HCT116 (cell line): ENCODE data around the gene ACOT7. TPM values are rescaled to one million over a fixed set of nuclear protein-coding genes. Genes with fewer than 3 reads are reported as not detected.

Experiments used
- ATAC-seq: fragments of 200-7000 bp; cut with Tn5 transposase; 2 replicates; pipeline ENCODE4 v1.9.1; 2020; ENCODE audit warnings: mild to moderate bottlenecking, moderate library complexity
- BruUV-seq: library from RNA; stranded (reverse); fragments of 400-500 nt; replicated peaks from 2 replicates; lab custom pipeline; 2021; lab: Mats Ljungman, UMichigan
- CTCF ChIA-PET: fragments of 300-600 bp; sonication (Branson Sonifier 250); formaldehyde crosslinking; loops from one replicate; lab custom pipeline; 2021; ENCODE audit warnings: antibody characterized with exemption; lab: Charles Lee
- POLR2A ChIA-PET: fragments of 300-600, 350-600 bp; sonication (Branson Sonifier 250); formaldehyde crosslinking; loops from one replicate; lab custom pipeline; 2021; ENCODE audit warnings: antibody characterized with exemption; lab: Charles Lee
- RAD21 ChIA-PET, 2 experiments: fragments of 300-600 bp; sonication (Branson Sonifier 250); formaldehyde crosslinking; loops; one replicate each; lab custom pipeline; 2023; ENCODE audit warnings: low total read pairs in 2 of 2; ENCODE audit not compliant: uncharacterized antibody in 2 of 2, unreplicated experiment in 2 of 2, low non-redundant PET in 1 of 2; lab: Charles Lee
- DNase-seq: peaks from one replicate; pipeline ENCODE4 v3.0.0-alpha.2; 2010; ENCODE audit warnings: low read depth, low spot score
- H2AFZ ChIP-seq: fragments of 200-600 bp; shearing (Covaris generic), sonication (generic); 2 replicates; pipeline ENCODE4 v1.6.1; 2017; ENCODE audit warnings: low read depth, mixed run types, mixed read lengths, antibody characterized with exemption, low read length; ENCODE audit not compliant: poor library complexity, severe bottlenecking
- H3K27ac ChIP-seq: 2 replicates; pipeline ENCODE4 v1.5.1; 2012; ENCODE audit warnings: low read depth, low read length
- H3K27me3 ChIP-seq: fragments of 200-600 bp; sonication (generic); 2 replicates; pipeline ENCODE4 v1.6.1; 2016; ENCODE audit warnings: mixed run types, low read length, mixed read lengths; ENCODE audit not compliant: insufficient read depth
- H3K36me3 ChIP-seq, 2 experiments: fragments of 200-500 bp in 1 of 2; fragments of 200-600 bp in 1 of 2; sonication (Bioruptor generic) in 1 of 2; sonication (generic) in 1 of 2; 2 replicates each; pipeline versions ENCODE4 v1.5.1 to v1.6.1; 2014 to 2016; ENCODE audit warnings: low read length in 2 of 2, inconsistent platforms in 1 of 2, mixed read lengths in 1 of 2, mixed run types in 1 of 2; ENCODE audit not compliant: insufficient read depth in 2 of 2, control insufficient read depth in 1 of 2
- H3K4me1 ChIP-seq, 2 experiments: fragments of 200-600 bp in 1 of 2; sonication (generic) in 1 of 2; 2 replicates each; pipeline versions ENCODE4 v1.5.1 to v1.6.1; 2012 to 2017; ENCODE audit warnings: low read length in 2 of 2, inconsistent platforms in 1 of 2, mild to moderate bottlenecking in 1 of 2, mixed read lengths in 1 of 2, mixed run types in 1 of 2, moderate library complexity in 1 of 2; ENCODE audit not compliant: insufficient read depth in 2 of 2, control insufficient read depth in 1 of 2
- H3K4me2 ChIP-seq: fragments of 200-600 bp; sonication (generic); 2 replicates; pipeline ENCODE4 v1.6.1; 2017; ENCODE audit warnings: mixed run types, low read length, mixed read lengths
- H3K4me3 ChIP-seq, 2 experiments: fragments of 200-600 bp in 1 of 2; sonication (generic) in 1 of 2; replicated peaks in 1 of 2; 2 replicates each; pipeline ENCODE4 v1.5.1; 2011 to 2016; ENCODE audit warnings: low read length in 2 of 2, control low read depth in 1 of 2, low read depth in 1 of 2, mild to moderate bottlenecking in 1 of 2, mixed read lengths in 1 of 2, mixed run types in 1 of 2
- H3K79me2 ChIP-seq: fragments of 200-600 bp; sonication (generic); 2 replicates; pipeline ENCODE4 v1.6.1; 2017; ENCODE audit warnings: mild to moderate bottlenecking, mixed run types, low read length, moderate library complexity, mixed read lengths; ENCODE audit not compliant: insufficient read depth
- H3K9ac ChIP-seq: fragments of 200-600 bp; sonication (generic); 2 replicates; pipeline ENCODE4 v1.6.1; 2016; ENCODE audit warnings: low read length, mixed read lengths
- H3K9me2 ChIP-seq: fragments of 200-600 bp; sonication (generic), shearing (Covaris generic); 2 replicates; pipeline ENCODE4 v1.6.1; 2017; ENCODE audit warnings: mixed run types, mild to moderate bottlenecking, moderate library complexity; ENCODE audit not compliant: insufficient read depth
- H3K9me3 ChIP-seq, 2 experiments: fragments of 200-500 bp in 1 of 2; fragments of 200-600 bp in 1 of 2; sonication (Bioruptor generic) in 1 of 2; sonication (generic) in 1 of 2; 2 replicates each; pipeline ENCODE4 v1.6.1; 2014 to 2017; ENCODE audit warnings: low read length in 2 of 2, mixed read lengths in 2 of 2, inconsistent platforms in 1 of 2, low read depth in 1 of 2, mild to moderate bottlenecking in 1 of 2, mixed run types in 1 of 2, moderate library complexity in 1 of 2; ENCODE audit not compliant: control insufficient read depth in 1 of 2, insufficient read depth in 1 of 2
- H4K20me1 ChIP-seq: fragments of 200-600 bp; sonication (generic), shearing (Covaris generic); 2 replicates; pipeline ENCODE4 v1.6.1; 2017; ENCODE audit warnings: mixed run types, mild to moderate bottlenecking, moderate library complexity; ENCODE audit not compliant: insufficient read depth
- ATF3 ChIP-seq: IDR thresholded peaks from 2 replicates; pipeline ENCODE4 v1.6.1; 2012
- CEBPB ChIP-seq: IDR thresholded peaks from 2 replicates; pipeline ENCODE4 v1.6.1; 2012; ENCODE audit warnings: low read depth
- ELF1 ChIP-seq: IDR thresholded peaks from 2 replicates; pipeline ENCODE4 v1.6.1; 2012; ENCODE audit warnings: low read depth, borderline replicate concordance
- EZH2 ChIP-seq: fragments of 200-600 bp; sonication (generic); IDR thresholded peaks from 2 replicates; pipeline ENCODE4 v1.6.1; 2017; ENCODE audit warnings: antibody characterized with exemption, mixed run types
- EZH2phosphoT487 ChIP-seq: fragments of 200-600 bp; IDR thresholded peaks from 2 replicates; pipeline ENCODE4 v1.6.1; 2018; ENCODE audit warnings: antibody characterized with exemption, borderline replicate concordance
- JUND ChIP-seq: IDR thresholded peaks from 2 replicates; pipeline ENCODE4 v1.6.1; 2012
- MAX ChIP-seq: IDR thresholded peaks from 2 replicates; pipeline ENCODE4 v1.6.1; 2012
- POLR2A ChIP-seq: IDR thresholded peaks from 2 replicates; pipeline ENCODE4 v1.7.0; 2011; ENCODE audit warnings: borderline replicate concordance; ENCODE audit not compliant: insufficient read depth, insufficient read length; ENCODE audit errors: extremely low read depth
- POLR2AphosphoS5 ChIP-seq: IDR thresholded peaks from 2 replicates; pipeline ENCODE4 v1.6.1; 2011; ENCODE audit warnings: mild to moderate bottlenecking, low read depth, low read length, moderate library complexity
- RAD21 ChIP-seq: IDR thresholded peaks from 2 replicates; pipeline ENCODE4 v1.6.1; 2012; ENCODE audit warnings: low read depth, mild to moderate bottlenecking
- REST ChIP-seq: IDR thresholded peaks from 2 replicates; pipeline ENCODE4 v1.6.1; 2012; ENCODE audit warnings: low read depth
- SIN3A ChIP-seq: IDR thresholded peaks from 2 replicates; pipeline ENCODE4 v1.6.1; 2012; ENCODE audit warnings: low read depth
- SP1 ChIP-seq: IDR thresholded peaks from 2 replicates; pipeline ENCODE4 v1.6.1; 2012; ENCODE audit warnings: low read depth
- TCF7L2 ChIP-seq: IDR thresholded peaks from 2 replicates; pipeline ENCODE4 v1.7.0; 2011; ENCODE audit warnings: borderline replicate concordance, inconsistent platforms; ENCODE audit not compliant: insufficient read depth, insufficient read length; ENCODE audit errors: extremely low read depth
- YY1 ChIP-seq: IDR thresholded peaks from 2 replicates; pipeline ENCODE4 v1.6.1; 2011; ENCODE audit warnings: low read length, low read depth, moderate library complexity, mild to moderate bottlenecking; ENCODE audit not compliant: insufficient replicate concordance; ENCODE audit errors: extremely low read depth
- ZBTB33 ChIP-seq: IDR thresholded peaks from 2 replicates; pipeline ENCODE4 v1.6.1; 2011; ENCODE audit warnings: mild to moderate bottlenecking, low read length, moderate library complexity; ENCODE audit not compliant: insufficient replicate concordance; ENCODE audit errors: extremely low read depth
- ZFX ChIP-seq: fragments of 450-650 bp; IDR thresholded peaks from 2 replicates; pipeline ENCODE4 v1.6.1; 2017
- ZNF274 ChIP-seq: fragments of 200-500 bp; sonication (Bioruptor generic); IDR thresholded peaks from 2 replicates; pipeline ENCODE4 v1.6.1; 2014; ENCODE audit warnings: mild to moderate bottlenecking, low read depth, low read length, inconsistent platforms
- intact Hi-C: fragments of 100-400 bp; cut with micrococcal nuclease; formaldehyde crosslinking; loops from 2 replicates; pipeline ENCODE4 v1.10.0; 2022
- total RNA-seq: library from RNA; stranded (reverse); gene quantifications from one replicate; pipeline ENCODE4 v1.2.1, GENCODE V29; 2021; ENCODE audit not compliant: unreplicated experiment
- TF ChIP-seq, protein P1 (sequence below), 3 experiments: fragments of 200-600 bp in 1 of 3; sonication (generic) in 1 of 3; IDR thresholded peaks in 2 of 3; conservative IDR thresholded peaks in 1 of 3; 2 replicates each; pipeline ENCODE4 v1.5.1; 2012 to 2017; ENCODE audit warnings: low read depth in 2 of 3, low read length in 2 of 3, antibody characterized with exemption in 1 of 3, borderline replicate concordance in 1 of 3, control low read depth in 1 of 3, mild to moderate bottlenecking in 1 of 3, mixed read lengths in 1 of 3, mixed run types in 1 of 3, moderate library complexity in 1 of 3; ENCODE audit not compliant: insufficient read depth in 1 of 3

Gene ACOT7
- total RNA-seq, 1 experiment from 2014 or later, result 162 TPM

DNA sequence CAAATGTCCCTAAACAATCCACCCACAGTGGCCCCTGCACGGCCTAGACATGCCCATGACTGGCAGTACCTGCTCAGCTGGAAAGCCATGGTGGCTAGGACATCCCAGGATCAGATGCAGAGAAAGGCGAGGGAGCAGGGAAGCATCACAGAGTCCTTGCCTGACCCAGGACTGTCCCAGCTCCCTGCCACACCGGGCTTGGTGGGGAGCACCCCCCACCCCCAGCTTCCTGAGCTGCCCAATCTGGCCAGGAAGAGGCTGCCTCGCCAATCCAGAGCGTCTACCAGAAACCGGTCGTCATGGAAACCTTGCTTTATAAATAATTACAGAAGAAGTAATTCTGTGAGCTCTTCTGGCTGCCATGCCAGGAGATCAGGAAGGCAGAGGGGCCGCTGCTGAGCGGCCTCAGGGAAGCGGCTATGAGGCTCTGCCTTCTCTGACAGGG lies 34.8 kb downstream of the ACOT7 start:
- Histone ChIP-seq H3K79me2 (peaks cover 67% of the 10 kb centered on the region), H3K4me2 (peak overlapping the region; percentile 24), H3K4me3 (no peak overlapping the region), H3K27ac (peak overlapping the region; percentile 51), H3K27me3 (no peaks in the 10 kb centered on the region), H2AFZ (no peak overlapping the region), H3K9ac (peak overlapping the region; percentile 27; the same call in 1 of the 2 replicates), H3K9me3 (no peaks in the 10 kb centered on the region), H4K20me1 (no peaks in the 10 kb centered on the region), H3K9me2 (no peaks in the 10 kb centered on the region), H3K36me3 (peaks cover 0 to 2% of the 10 kb centered on the region in 2 experiments; a peak in 1 of 4 replicates), H3K4me1 (peaks cover 42 to 69% of the 10 kb centered on the region in 2 experiments)
- ChIA-PET POLR2A (no interaction called here), CTCF (interaction anchor here (1.1 to 1.3 kb wide), 4 partner anchors 20 to 79 kb away, joined by 3 to 5 read pairs (median 4); partner anchors contain the start of gene ACOT7), RAD21 (interaction anchor here in 1 of 2 experiments (0.6 kb wide), 1 partner anchor 283 kb away, joined by 3 read pairs; no protein-coding TSS in a partner anchor)
- intact Hi-C loops, result no loop called here
- no peak for TF ChIP-seq JUND
- TF ChIP-seq REST, result no peak
- no peak for TF ChIP-seq ZNF274
- TF ChIP-seq CEBPB, result no peak
- TF ChIP-seq, protein P1, sequence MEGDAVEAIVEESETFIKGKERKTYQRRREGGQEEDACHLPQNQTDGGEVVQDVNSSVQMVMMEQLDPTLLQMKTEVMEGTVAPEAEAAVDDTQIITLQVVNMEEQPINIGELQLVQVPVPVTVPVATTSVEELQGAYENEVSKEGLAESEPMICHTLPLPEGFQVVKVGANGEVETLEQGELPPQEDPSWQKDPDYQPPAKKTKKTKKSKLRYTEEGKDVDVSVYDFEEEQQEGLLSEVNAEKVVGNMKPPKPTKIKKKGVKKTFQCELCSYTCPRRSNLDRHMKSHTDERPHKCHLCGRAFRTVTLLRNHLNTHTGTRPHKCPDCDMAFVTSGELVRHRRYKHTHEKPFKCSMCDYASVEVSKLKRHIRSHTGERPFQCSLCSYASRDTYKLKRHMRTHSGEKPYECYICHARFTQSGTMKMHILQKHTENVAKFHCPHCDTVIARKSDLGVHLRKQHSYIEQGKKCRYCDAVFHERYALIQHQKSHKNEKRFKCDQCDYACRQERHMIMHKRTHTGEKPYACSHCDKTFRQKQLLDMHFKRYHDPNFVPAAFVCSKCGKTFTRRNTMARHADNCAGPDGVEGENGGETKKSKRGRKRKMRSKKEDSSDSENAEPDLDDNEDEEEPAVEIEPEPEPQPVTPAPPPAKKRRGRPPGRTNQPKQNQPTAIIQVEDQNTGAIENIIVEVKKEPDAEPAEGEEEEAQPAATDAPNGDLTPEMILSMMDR (IDR thresholded peaks at IDR 0.05 in 2 of 3, conservative IDR thresholded peaks at IDR 0.05 in 1 of 3; ENCODE audit: borderline replicate concordance in 1 of 3, insufficient read depth in 1 of 3, low read depth in 2 of 3, low read length in 2 of 3), result no peak
- no peak for TF ChIP-seq SIN3A
- no peak for TF ChIP-seq ZFX
- no peak for TF ChIP-seq ZBTB33
- no peak for TF ChIP-seq SP1
- no peak for TF ChIP-seq RAD21
- TF ChIP-seq ATF3, result no peak
- no peak for TF ChIP-seq ELF1
- TF ChIP-seq EZH2phosphoT487, result no peak
- TF ChIP-seq TCF7L2, result no peak
- no peak for TF ChIP-seq POLR2AphosphoS5
- no peak for TF ChIP-seq YY1
- TF ChIP-seq EZH2, result no peak
- no peak for TF ChIP-seq POLR2A
- no peak for TF ChIP-seq MAX
- DNase-seq, result no peak
- no peak for ATAC-seq
- no TSS peak for BruUV-seq
